Suprapubic skin (tissue), 3 donors: ENCODE measurements around the gene ARID5B.

Experiments used
- CTCF ChIP-seq, 2 donors: fragments of 200-600 bp in 1 of 2; fragments of 450-650 bp in 1 of 2; sonication (generic) in 1 of 2; IDR thresholded peaks; one replicate each; pipeline ENCODE4 v1.5.1; 2016 to 2019; ENCODE audit warnings: antibody characterized with exemption in 2 of 2, mild to moderate bottlenecking in 1 of 2, moderate library complexity in 1 of 2
- EP300 ChIP-seq: sonication (generic); formaldehyde crosslinking; IDR thresholded peaks from one replicate; pipeline ENCODE4 v1.6.1; 2017; ENCODE audit warnings: antibody characterized with exemption
- POLR2A ChIP-seq, 2 donors: fragments of 450-650 bp; IDR thresholded peaks; one replicate each; pipeline ENCODE4 v1.6.1; 2017; ENCODE audit warnings: antibody characterized with exemption in 2 of 2, mild to moderate bottlenecking in 2 of 2, moderate library complexity in 2 of 2

DNA sequence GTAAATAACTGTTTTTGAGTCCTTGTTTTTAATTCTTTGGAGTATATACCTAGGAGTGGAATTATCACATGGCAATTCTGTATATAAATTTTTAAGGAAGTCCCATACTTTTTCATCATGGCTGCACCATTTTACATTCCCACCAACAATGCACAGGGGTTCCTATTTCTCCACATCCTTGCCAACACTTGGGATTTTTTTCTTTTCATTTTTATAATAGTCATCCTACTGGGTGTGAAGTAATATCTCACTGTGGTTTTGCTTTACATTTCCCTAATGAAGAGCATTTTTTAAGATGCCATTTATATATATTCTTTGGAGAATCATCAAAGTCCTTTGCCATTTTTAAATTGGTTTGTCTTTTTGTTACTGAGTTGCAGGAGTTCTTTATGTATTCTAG, 89.7 kb downstream of the ARID5B start:
- TF ChIP-seq POLR2A (IDR thresholded peaks at IDR 0.05) (no peak), CTCF (IDR thresholded peaks at IDR 0.05) (no peak), EP300 (no peak)
